SK-N-SH treated with all-trans-retinoic acid at 6 μM for 48 hours (cell line): ENCODE results near the gene MVB12A.

Experiments used
- ATAC-seq: fragments of 200-7000 bp; cut with Tn5 transposase; 3 replicates; pipeline ENCODE4 v1.9.1; 2020; ENCODE audit warnings: mild to moderate bottlenecking, moderate library complexity
- ARNTL ChIP-seq: fragments of 450-650 bp; formaldehyde crosslinking; IDR thresholded peaks from 2 replicates; pipeline ENCODE4 v1.5.0; 2020; ENCODE audit warnings: low read depth, mild to moderate bottlenecking, moderate library complexity, borderline replicate concordance
- BACH2 ChIP-seq: fragments of 250-450 bp; sonication (Bioruptor Pico); IDR thresholded peaks from 2 replicates; pipeline ENCODE4 v1.9.0; 2021; ENCODE audit warnings: mild to moderate bottlenecking, borderline replicate concordance
- CREB5 ChIP-seq: fragments of 250-450 bp; sonication (Bioruptor Pico); IDR thresholded peaks from 2 replicates; pipeline ENCODE4 v1.5.1; 2020; ENCODE audit warnings: low read depth, mild to moderate bottlenecking, moderate library complexity
- CSDC2 ChIP-seq: fragments of 250-450 bp; sonication (Bioruptor Pico); IDR thresholded peaks from 2 replicates; pipeline ENCODE4 v1.5.0; 2020; ENCODE audit warnings: mild to moderate bottlenecking, moderate library complexity
- CSRNP3 ChIP-seq: fragments of 250-450 bp; sonication (Bioruptor Pico); IDR thresholded peaks from 2 replicates; pipeline ENCODE4 v1.5.1; 2021; ENCODE audit warnings: mild to moderate bottlenecking, moderate library complexity
- ESRRG ChIP-seq: fragments of 250-450 bp; sonication (Bioruptor Pico); IDR thresholded peaks from 2 replicates; pipeline ENCODE4 v1.6.1; 2021; ENCODE audit warnings: mild to moderate bottlenecking
- GLIS3 ChIP-seq: fragments of 250-450 bp; sonication (Bioruptor Pico); IDR thresholded peaks from 2 replicates; pipeline ENCODE4 v1.5.0; 2020; ENCODE audit warnings: mild to moderate bottlenecking, moderate library complexity
- ISL1 ChIP-seq: fragments of 250-450 bp; sonication (Bioruptor Pico); IDR thresholded peaks from 2 replicates; pipeline ENCODE4 v2.1.2; 2022; ENCODE audit warnings: mild to moderate bottlenecking, moderate library complexity
- OSR1 ChIP-seq: fragments of 250-450 bp; sonication (Bioruptor Pico); IDR thresholded peaks from 2 replicates; pipeline ENCODE4 v1.8.0; 2022; ENCODE audit warnings: moderate library complexity, mild to moderate bottlenecking, inconsistent platforms
- PATZ1 ChIP-seq: fragments of 250-450 bp; sonication (Bioruptor Pico); IDR thresholded peaks from 2 replicates; pipeline ENCODE4 v1.8.0; 2020; ENCODE audit warnings: mild to moderate bottlenecking, moderate library complexity, borderline replicate concordance
- POU6F1 ChIP-seq: fragments of 250-450 bp; sonication (Bioruptor Pico); IDR thresholded peaks from 2 replicates; pipeline ENCODE4 v1.8.0; 2021; ENCODE audit warnings: low read depth, mild to moderate bottlenecking, moderate library complexity, borderline replicate concordance
- PPARA ChIP-seq: fragments of 250-450 bp; sonication (Bioruptor Pico); IDR thresholded peaks from 2 replicates; pipeline ENCODE4 v1.5.0; 2020; ENCODE audit warnings: mild to moderate bottlenecking, borderline replicate concordance
- RARB ChIP-seq: fragments of 250-450 bp; sonication (Bioruptor Pico); IDR thresholded peaks from 2 replicates; pipeline ENCODE4 v1.8.0; 2021; ENCODE audit warnings: mild to moderate bottlenecking, moderate library complexity
- SNAI2 ChIP-seq: fragments of 250-450 bp; sonication (Bioruptor Pico); IDR thresholded peaks from 2 replicates; pipeline ENCODE4 v1.5.0; 2020; ENCODE audit warnings: mild to moderate bottlenecking, moderate library complexity
- TCF4 ChIP-seq: fragments of 250-450 bp; sonication (Bioruptor Pico); IDR thresholded peaks from 2 replicates; pipeline ENCODE4 v1.8.0; 2021; ENCODE audit warnings: mild to moderate bottlenecking, moderate library complexity, borderline replicate concordance
- TOX ChIP-seq: fragments of 250-450 bp; sonication (Bioruptor Pico); IDR thresholded peaks from 2 replicates; pipeline ENCODE4 v1.8.0; 2021; ENCODE audit warnings: mild to moderate bottlenecking, moderate library complexity, borderline replicate concordance
- ZC3H10 ChIP-seq: fragments of 250-450 bp; sonication (Bioruptor Pico); IDR thresholded peaks from 2 replicates; pipeline ENCODE4 v1.5.1; 2021; ENCODE audit warnings: mild to moderate bottlenecking, moderate library complexity
- ZFP3 ChIP-seq: fragments of 250-450 bp; sonication (Bioruptor Pico); IDR thresholded peaks from 2 replicates; pipeline ENCODE4 v1.5.0; 2020; ENCODE audit warnings: mild to moderate bottlenecking, moderate library complexity
- ZFP30 ChIP-seq: fragments of 450-650 bp; formaldehyde crosslinking; IDR thresholded peaks from 2 replicates; pipeline ENCODE4 v1.5.0; 2022; ENCODE audit warnings: mild to moderate bottlenecking, moderate library complexity
- ZNF565 ChIP-seq: fragments of 450-650 bp; formaldehyde crosslinking; conservative IDR thresholded peaks from 2 replicates; pipeline ENCODE4 v1.5.0; 2020; ENCODE audit warnings: low read depth, mild to moderate bottlenecking, moderate library complexity
- ZNF70 ChIP-seq: fragments of 450-650 bp; formaldehyde crosslinking; IDR thresholded peaks from 2 replicates; pipeline ENCODE4 v1.5.0; 2020; ENCODE audit warnings: mild to moderate bottlenecking, moderate library complexity
- ZNF8 ChIP-seq: fragments of 450-650 bp; formaldehyde crosslinking; IDR thresholded peaks from 2 replicates; pipeline ENCODE4 v1.5.0; 2020; ENCODE audit warnings: mild to moderate bottlenecking, moderate library complexity
- TF ChIP-seq, protein P1 (sequence below): fragments of 250-450 bp; sonication (Bioruptor Pico); IDR thresholded peaks from 2 replicates; pipeline ENCODE4 v1.5.0; 2020; ENCODE audit warnings: mild to moderate bottlenecking, moderate library complexity

The MVB12A gene

DNA sequence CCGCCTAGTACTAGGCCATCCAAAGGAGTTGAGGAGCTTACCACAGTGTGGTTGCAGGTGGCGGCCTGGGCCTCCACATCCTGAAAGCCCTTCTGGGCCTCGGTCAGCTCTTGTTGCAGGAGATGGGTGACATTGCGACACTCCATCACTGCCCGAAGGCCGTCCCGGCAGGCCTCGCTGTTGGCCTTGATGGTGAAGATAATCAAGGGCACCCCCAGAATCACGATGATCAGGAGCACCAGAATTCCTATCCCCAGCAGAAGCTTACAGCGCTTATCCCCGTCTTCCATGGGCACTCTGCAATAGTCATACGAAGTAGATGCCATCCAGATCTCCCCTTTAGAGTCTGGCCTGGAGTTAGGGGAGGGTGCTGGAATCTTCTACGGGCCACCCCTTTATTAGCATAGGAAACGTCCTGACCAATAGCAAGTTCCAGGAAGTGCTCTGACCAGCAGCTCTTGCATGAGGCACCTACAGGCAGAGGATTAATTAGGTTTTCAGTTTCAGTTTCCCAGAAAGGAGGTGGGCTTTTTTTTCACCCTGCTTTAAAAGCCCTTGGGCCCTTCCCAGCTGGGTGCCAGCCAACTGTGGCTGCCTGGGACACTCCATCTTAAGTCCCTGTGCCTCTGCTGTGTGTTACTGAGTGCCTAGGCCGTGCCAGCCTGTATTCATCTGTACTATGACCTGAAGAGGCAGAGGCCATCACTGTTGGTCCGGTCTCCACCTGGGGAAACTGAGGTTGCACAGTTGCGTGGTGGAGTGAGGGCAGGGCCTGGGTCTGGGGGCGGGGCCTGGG lies 14.4 kb upstream of the MVB12A start, which contains the start of gene BST2:
TSS of gene BST2 (minus strand) at position 381 of the 796 bp plus-strand sequence. CDS start at position 326, 55 bp downstream.
- TF ChIP-seq OSR1 (CRISPR knock-in tag), result no peak
- no peak for TF ChIP-seq TCF4
- no peak for TF ChIP-seq ZFP3 (CRISPR knock-in tag)
- TF ChIP-seq SNAI2 (CRISPR knock-in tag), result no peak
- TF ChIP-seq ARNTL, result no peak
- no peak for TF ChIP-seq CREB5 (CRISPR knock-in tag)
- TF ChIP-seq ZNF565 (CRISPR knock-in tag), result no peak
- TF ChIP-seq GLIS3 (CRISPR knock-in tag), result no peak
- no peak for TF ChIP-seq PPARA (CRISPR knock-in tag)
- no peak for TF ChIP-seq BACH2 (CRISPR knock-in tag)
- TF ChIP-seq ZNF8, result no peak
- no peak for TF ChIP-seq CSDC2 (CRISPR knock-in tag)
- TF ChIP-seq ESRRG (CRISPR knock-in tag), result no peak
- TF ChIP-seq ISL1 (CRISPR knock-in tag), result no peak
- TF ChIP-seq ZFP30, result no peak
- ATAC-seq, result peak; percentile 80

DNA sequence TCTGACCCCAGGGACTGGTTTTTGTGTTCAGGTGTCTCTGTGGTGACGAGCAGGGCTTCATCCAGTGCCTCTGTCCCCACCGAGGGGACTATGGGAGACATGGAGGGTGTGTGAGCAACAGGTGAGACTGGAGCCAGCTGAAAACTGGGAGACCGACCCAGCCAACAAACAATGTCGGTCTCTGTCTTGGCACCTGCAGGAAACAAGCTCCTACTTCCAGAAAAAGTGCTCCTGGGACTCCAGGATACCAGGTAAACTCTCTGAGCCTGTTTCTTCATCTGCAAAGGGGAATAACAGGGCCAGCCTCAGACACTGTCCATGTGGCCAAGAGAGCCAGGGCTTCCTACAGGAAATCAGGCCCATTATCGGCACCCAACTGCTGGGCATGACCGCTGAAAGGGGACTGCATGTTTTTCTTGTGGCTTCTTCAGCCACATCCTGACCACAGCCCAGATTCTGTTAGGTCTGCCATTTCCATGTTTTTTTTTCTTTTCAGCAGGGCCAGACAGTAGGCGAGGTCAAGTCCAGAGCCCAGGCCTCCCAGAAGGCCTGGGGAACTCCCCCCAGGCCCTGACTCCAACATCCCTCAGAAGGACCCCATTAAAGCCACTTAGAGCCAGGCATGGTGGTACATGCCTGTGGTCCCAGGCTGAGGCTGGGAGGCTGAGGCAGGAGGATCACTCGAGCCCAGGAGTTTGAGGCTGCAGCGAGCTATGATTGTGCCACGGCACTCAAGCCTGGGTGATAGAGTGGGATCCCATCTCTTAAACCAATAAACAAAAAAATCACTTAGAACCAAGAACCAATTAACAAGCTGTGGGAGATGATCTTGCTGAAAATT lies 13.6 kb upstream of the MVB12A start:
- TF ChIP-seq CSDC2 (CRISPR knock-in tag) (no peak), CREB5 (CRISPR knock-in tag) (no peak), PPARA (CRISPR knock-in tag) (no peak), ZNF8 (no peak), SNAI2 (CRISPR knock-in tag) (no peak), ARNTL (no peak), ZNF565 (CRISPR knock-in tag) (no peak)
- no peak for ATAC-seq

- TF ChIP-seq CREB5 (CRISPR knock-in tag) (no peak), PATZ1 (CRISPR knock-in tag) (no peak), ZNF70 (CRISPR knock-in tag) (no peak), POU6F1 (CRISPR knock-in tag) (no peak), ZC3H10 (no peak), ISL1 (CRISPR knock-in tag) (no peak), ZNF8 (no peak), TCF4 (no peak), PPARA (CRISPR knock-in tag) (no peak), SNAI2 (CRISPR knock-in tag) (no peak), ZNF565 (CRISPR knock-in tag) (no peak), RARB (CRISPR knock-in tag) (no peak), ZFP30 (no peak), CSRNP3 (CRISPR knock-in tag) (no peak), TOX (CRISPR knock-in tag) (no peak), BACH2 (CRISPR knock-in tag) (no peak), ESRRG (CRISPR knock-in tag) (no peak)
- TF ChIP-seq, protein P1, sequence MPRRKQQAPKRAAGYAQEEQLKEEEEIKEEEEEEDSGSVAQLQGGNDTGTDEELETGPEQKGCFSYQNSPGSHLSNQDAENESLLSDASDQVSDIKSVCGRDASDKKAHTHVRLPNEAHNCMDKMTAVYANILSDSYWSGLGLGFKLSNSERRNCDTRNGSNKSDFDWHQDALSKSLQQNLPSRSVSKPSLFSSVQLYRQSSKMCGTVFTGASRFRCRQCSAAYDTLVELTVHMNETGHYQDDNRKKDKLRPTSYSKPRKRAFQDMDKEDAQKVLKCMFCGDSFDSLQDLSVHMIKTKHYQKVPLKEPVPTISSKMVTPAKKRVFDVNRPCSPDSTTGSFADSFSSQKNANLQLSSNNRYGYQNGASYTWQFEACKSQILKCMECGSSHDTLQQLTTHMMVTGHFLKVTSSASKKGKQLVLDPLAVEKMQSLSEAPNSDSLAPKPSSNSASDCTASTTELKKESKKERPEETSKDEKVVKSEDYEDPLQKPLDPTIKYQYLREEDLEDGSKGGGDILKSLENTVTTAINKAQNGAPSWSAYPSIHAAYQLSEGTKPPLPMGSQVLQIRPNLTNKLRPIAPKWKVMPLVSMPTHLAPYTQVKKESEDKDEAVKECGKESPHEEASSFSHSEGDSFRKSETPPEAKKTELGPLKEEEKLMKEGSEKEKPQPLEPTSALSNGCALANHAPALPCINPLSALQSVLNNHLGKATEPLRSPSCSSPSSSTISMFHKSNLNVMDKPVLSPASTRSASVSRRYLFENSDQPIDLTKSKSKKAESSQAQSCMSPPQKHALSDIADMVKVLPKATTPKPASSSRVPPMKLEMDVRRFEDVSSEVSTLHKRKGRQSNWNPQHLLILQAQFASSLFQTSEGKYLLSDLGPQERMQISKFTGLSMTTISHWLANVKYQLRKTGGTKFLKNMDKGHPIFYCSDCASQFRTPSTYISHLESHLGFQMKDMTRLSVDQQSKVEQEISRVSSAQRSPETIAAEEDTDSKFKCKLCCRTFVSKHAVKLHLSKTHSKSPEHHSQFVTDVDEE (CRISPR knock-in tag), result no peak
Observed at GRCh38 chr19:17406887-17407196, 13.0 kb upstream of the MVB12A start.

More at GRCh38 chr19:17406887-17407196, 13.0 kb upstream of the MVB12A start:
- no peak for ATAC-seq
